ENCODE results near the gene EFHD1.
A peak's percentile ranks its signal among the peaks of the same experiment; 100 is the strongest.

The EFHD1 gene

GRCh38 chr2:232615339-232615738 is 18.1 kb upstream of the EFHD1 start:
- Histone ChIP-seq H3K4me3 (no peak overlapping the region), H3K4me1 (no peaks in the 10 kb centered on the region), H3K27me3 (no peaks in the 10 kb centered on the region), H4K20me1 (no peaks in the 10 kb centered on the region), H3K36me3 (no peaks in the 10 kb centered on the region), H3K9ac (no peak overlapping the region), H3K27ac (no peak overlapping the region), H3K9me3 (no peaks in the 10 kb centered on the region), H3K4me2 (no peak overlapping the region)
- no peak for TF ChIP-seq Cebpa-rat (IDR thresholded peaks at IDR 0.05)

GRCh38 chr2:232621186-232621585 is 12.2 kb upstream of the EFHD1 start:
- no peaks in the 10 kb centered on the region for H3K9me3 ChIP-seq
- no peaks in the 10 kb centered on the region for H3K36me3 ChIP-seq
- no peak overlapping the region for H3K4me2 ChIP-seq

GRCh38 chr2:232622563-232622962 is 10.8 kb upstream of the EFHD1 start:
- Histone ChIP-seq H3K4me2 (no peak overlapping the region), H3K27me3 (no peaks in the 10 kb centered on the region), H4K20me1 (no peaks in the 10 kb centered on the region), H3K36me3 (no peaks in the 10 kb centered on the region), H3K27ac (no peak overlapping the region), H3K9ac (no peak overlapping the region), H3K4me1 (no peaks in the 10 kb centered on the region), H3K4me3 (no peak overlapping the region), H3K9me3 (no peaks in the 10 kb centered on the region)
- no peak for TF ChIP-seq Cebpa-rat (IDR thresholded peaks at IDR 0.05)

More at GRCh38 chr2:232621186-232621585, 12.2 kb upstream of the EFHD1 start:
- no peaks in the 10 kb centered on the region for H3K27me3 ChIP-seq
- H3K27ac ChIP-seq, result no peak overlapping the region
- no peak overlapping the region for H3K9ac ChIP-seq
- H3K4me3 ChIP-seq, result no peak overlapping the region
- no peak for TF ChIP-seq Cebpa-rat (IDR thresholded peaks at IDR 0.05)
- H3K4me1 ChIP-seq, result no peaks in the 10 kb centered on the region
- no peaks in the 10 kb centered on the region for H4K20me1 ChIP-seq

- Histone ChIP-seq H4K20me1 (no peaks in the 10 kb centered on the region), H3K9ac (no peak overlapping the region), H3K4me3 (no peak overlapping the region), H3K27ac (no peak overlapping the region), H3K27me3 (no peaks in the 10 kb centered on the region), H3K4me1 (no peaks in the 10 kb centered on the region), H3K9me3 (no peaks in the 10 kb centered on the region), H3K36me3 (no peaks in the 10 kb centered on the region), H3K4me2 (no peak overlapping the region)
- TF ChIP-seq Cebpa-rat (IDR thresholded peaks at IDR 0.05), result no peak
Measured at GRCh38 chr2:232623768-232624765, 9.3 kb upstream of the EFHD1 start.

- no peak overlapping the region for H3K9ac ChIP-seq
- H3K27me3 ChIP-seq, result peaks cover 12% of the 10 kb centered on the region
- no peaks in the 10 kb centered on the region for H4K20me1 ChIP-seq
- H3K4me2 ChIP-seq, result no peak overlapping the region
- no peaks in the 10 kb centered on the region for H3K9me3 ChIP-seq
- no peaks in the 10 kb centered on the region for H3K4me1 ChIP-seq
- no peak overlapping the region for H3K4me3 ChIP-seq
- H3K27ac ChIP-seq, result no peak overlapping the region
- no peak for TF ChIP-seq Cebpa-rat (IDR thresholded peaks at IDR 0.05)
- no peaks in the 10 kb centered on the region for H3K36me3 ChIP-seq
Measured at GRCh38 chr2:232626584-232626983, 6.8 kb upstream of the EFHD1 start.

GRCh38 chr2:232628466-232629128 is 4.8 kb upstream of the EFHD1 start:
- H4K20me1 ChIP-seq, result peaks cover 14% of the 10 kb centered on the region; the same call in 1 of the 2 replicates
- no peak overlapping the region for H3K4me3 ChIP-seq
- no peaks in the 10 kb centered on the region for H3K9me3 ChIP-seq
- H3K4me2 ChIP-seq, result no peak overlapping the region
- H3K4me1 ChIP-seq, result peaks cover 11% of the 10 kb centered on the region
- H3K9ac ChIP-seq, result no peak overlapping the region
- no peak overlapping the region for H3K27ac ChIP-seq
- H3K27me3 ChIP-seq, result peaks cover 32% of the 10 kb centered on the region
- no peak for TF ChIP-seq Cebpa-rat (IDR thresholded peaks at IDR 0.05)
- H3K36me3 ChIP-seq, result no peaks in the 10 kb centered on the region

- Histone ChIP-seq H4K20me1 (peaks cover 18% of the 10 kb centered on the region; the same call in 1 of the 2 replicates), H3K4me3 (no peak overlapping the region), H3K9me3 (no peaks in the 10 kb centered on the region), H3K4me1 (peaks cover 16% of the 10 kb centered on the region), H3K27me3 (peaks cover 37% of the 10 kb centered on the region), H3K9ac (no peak overlapping the region), H3K36me3 (no peaks in the 10 kb centered on the region), H3K27ac (no peak overlapping the region), H3K4me2 (no peak overlapping the region)
- no peak for TF ChIP-seq Cebpa-rat (IDR thresholded peaks at IDR 0.05)
Measured at GRCh38 chr2:232629129-232629475, 4.3 kb upstream of the EFHD1 start.

- Histone ChIP-seq H4K20me1 (peaks cover 28% of the 10 kb centered on the region; the same call in 1 of the 2 replicates), H3K9me3 (no peaks in the 10 kb centered on the region), H3K9ac (no peak overlapping the region), H3K4me1 (peaks cover 16% of the 10 kb centered on the region), H3K4me2 (peak overlapping the region; percentile 97), H3K27me3 (peaks cover 63% of the 10 kb centered on the region), H3K4me3 (peak overlapping the region; percentile 68), H3K27ac (no peak overlapping the region), H3K36me3 (no peaks in the 10 kb centered on the region)
- no peak for TF ChIP-seq Cebpa-rat (IDR thresholded peaks at IDR 0.05)
Measured at GRCh38 chr2:232632229-232632903, 1.0 kb upstream of the EFHD1 start.

GRCh38 chr2:232632904-232633412 is 446 bp upstream of the EFHD1 start:
- Histone ChIP-seq H3K27me3 (peaks cover 63% of the 10 kb centered on the region), H3K36me3 (no peaks in the 10 kb centered on the region), H3K4me3 (peak overlapping the region; percentile 68), H4K20me1 (peaks cover 28% of the 10 kb centered on the region; the same call in 1 of the 2 replicates), H3K9me3 (no peaks in the 10 kb centered on the region), H3K4me1 (peaks cover 16% of the 10 kb centered on the region), H3K27ac (no peak overlapping the region), H3K9ac (no peak overlapping the region; the same call in 1 of the 2 replicates), H3K4me2 (peak overlapping the region; percentile 97)
- no peak for TF ChIP-seq Cebpa-rat (IDR thresholded peaks at IDR 0.05)

Measured in BLaER1 (cell line).